CD4-positive, alpha-beta T cell treated with Interleukin-12 subunit alpha and Interleukin-12 subunit beta, for 1 hour (primary cell): ENCODE results near the gene RPS6KA3.
A peak's percentile ranks its signal among the peaks of the same experiment; 100 is the strongest.
"Not testable (repeated sequence)": the region's sequence is repeated elsewhere in the genome, so short reads cannot be mapped to it uniquely, and the experiment has no call there.

ENCODE experiments used
- DNase-seq: peaks from one replicate; pipeline ENCODE4 v3.0.0-alpha.2; 2020

Gene RPS6KA3

DNA sequence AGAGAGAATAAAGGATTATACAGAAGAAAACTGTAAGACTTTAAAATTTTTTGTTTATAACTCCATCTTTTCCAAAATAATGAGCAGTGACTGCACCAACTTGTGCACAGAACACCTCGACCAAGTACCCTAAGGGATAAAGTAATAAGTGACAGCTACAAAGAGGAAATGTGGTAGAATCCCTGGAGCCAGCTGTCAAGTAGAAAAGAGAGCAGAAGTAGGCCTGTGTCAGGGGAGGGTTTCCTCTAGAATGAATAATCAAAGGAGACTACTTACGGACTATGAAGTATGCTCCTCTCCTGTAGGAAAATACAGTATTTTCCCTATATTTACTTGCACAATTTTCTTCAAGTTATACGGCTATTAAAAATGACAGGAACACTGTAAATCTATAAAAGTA is 126.3 kb downstream of the RPS6KA3 start:
- peak; percentile 2 for DNase-seq

DNA sequence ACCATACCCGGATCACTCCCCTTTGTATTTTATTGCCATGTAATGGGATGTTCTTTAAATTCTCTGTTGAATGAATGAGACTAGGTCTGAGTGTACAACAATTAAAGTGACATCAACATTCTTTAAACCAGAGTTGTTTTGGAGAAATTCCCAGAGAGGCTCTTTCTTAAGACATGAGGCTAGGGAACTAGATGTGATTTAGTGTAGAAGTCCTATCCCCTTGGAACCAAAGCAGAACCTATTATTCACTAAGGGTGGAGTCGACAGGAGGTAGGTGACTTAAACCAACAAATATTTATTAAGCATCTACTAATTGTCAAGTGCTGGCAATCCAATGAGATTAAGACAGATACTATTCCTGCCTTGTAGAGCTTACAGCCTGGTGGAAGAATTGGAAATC is 126.7 kb downstream of the RPS6KA3 start:
- no peak for DNase-seq

DNA sequence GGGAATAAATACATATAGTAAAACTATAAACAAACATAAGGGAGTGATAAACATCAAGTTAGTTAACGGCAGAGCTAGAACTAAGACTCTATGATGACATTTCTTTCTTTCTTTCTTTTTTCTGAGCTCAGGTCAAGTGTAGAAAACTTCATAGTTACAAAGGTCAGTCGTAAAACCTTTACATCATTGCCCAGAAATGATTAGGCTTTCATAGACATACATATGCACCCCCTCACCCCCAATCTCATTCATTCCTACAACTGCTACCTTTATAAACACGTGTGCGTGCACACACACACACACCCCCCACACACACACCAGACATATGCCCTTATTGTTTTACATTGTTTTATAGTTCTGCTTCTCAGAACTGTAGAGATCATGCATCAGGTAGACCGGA is 130.8 kb downstream of the RPS6KA3 start:
- no peak for DNase-seq

DNA sequence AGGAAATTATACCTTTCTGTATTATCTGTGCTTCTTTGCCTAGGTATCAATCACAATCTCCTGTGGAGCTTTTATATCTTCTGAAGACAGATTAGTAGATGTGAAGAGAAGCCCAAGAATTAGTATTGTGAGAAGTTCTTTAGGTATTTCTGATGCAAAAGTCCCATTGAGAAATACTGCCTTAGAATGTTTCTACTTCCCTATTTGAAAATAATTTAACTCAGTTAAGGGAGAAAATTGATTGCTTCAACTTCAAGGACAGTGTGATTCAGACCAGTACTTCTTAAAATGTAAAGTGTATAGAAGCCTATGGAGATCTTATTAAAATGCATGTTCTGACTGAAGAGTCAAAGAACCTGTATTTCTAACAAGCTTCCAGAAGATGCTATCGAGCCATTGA is 134.0 kb downstream of the RPS6KA3 start:
- no peak for DNase-seq

DNA sequence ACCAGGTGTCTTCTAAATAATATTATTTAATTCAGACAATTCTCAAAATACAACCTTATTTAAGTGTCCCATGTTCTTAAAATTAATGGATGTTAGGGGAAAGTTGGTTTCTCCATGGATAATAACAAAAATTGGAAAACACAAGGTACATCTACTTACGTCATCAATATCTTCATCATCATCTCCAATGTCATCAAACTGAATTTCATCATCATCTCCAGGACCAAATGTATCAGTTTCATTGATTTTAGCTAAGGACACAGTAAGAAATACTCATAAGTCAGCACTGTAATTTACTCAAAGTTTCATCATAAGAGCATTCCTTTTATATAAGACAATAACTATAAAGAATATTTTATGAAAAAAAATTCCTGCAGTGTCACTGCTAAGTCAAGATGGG is 136.4 kb downstream of the RPS6KA3 start:
- no peak for DNase-seq

DNA sequence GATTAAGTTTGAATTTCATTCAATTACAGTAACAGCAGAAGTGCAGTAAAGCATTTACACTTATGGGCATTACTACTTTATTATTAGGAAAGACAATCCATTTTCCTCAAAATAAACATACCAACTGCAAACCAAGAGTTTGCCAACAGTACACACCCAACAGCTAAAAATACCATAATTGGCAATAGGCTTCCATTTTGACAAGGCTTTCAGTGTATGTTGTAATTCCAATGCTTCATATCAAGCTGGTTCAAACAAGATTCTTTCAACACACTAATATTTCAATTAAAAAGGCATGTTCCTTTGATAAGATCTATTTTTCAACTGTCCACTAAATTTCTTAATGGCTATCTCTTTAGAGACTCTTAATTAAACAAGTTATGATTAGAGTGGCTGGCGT is 137.2 kb downstream of the RPS6KA3 start:
- DNase-seq: no peak

DNA sequence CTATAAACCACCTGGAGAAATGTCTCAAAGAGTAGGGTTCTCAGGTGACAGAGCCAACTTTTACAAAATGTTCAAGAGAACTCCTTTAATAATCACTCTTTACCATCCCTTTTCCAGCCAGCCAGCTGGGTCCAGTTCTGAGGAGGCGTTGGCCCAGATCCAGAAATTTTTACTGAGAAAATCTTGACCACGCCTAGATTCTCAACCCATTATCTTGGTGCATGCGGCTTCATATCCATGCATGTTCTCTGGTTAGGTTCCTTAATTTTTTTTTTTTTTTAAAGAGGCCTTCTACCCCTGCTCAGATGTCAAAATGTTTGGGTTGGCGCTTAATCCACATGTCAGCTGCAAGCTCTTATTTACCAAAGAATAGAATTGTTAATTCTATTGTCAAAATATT is 138.0 kb downstream of the RPS6KA3 start:
- no peak for DNase-seq

DNA sequence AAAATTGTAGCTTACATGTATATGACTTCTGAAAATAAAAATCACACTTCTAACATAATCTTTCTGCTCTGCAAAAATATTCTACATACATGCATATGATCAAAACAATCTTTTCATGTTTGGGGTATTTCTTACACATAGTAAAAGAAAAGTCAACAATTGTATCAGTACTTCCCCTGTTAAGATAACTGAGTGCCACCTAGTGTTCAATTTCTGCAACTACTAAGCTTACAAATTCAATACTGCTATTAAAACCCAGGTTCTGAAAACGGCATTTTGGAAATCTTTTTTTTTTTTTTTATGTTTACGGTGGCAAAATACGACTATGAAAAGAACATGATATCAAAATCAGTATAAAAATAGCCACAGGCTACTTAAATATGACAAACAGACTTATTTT is 139.3 kb downstream of the RPS6KA3 start:
- DNase-seq: peak; percentile 9

DNA sequence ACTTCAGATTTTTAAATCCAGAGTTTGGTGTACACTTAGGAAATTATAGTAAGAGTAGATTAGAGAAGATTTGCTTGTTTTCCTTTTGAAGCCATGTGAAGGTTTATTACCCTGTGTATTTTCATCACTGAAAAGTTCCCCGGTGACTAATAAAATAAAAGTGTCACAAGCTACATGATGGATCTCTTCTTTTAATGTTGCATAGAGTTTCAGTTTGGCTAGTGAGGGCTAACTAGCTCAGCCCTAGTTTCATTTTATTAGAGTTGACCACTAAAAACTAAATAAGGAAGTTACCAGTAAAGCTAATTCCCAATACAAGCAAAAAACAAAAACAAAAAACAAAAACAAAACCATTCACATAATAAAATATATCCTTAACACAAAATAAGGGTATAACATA is 139.9 kb downstream of the RPS6KA3 start:
- not testable (repeated sequence) for DNase-seq

DNA sequence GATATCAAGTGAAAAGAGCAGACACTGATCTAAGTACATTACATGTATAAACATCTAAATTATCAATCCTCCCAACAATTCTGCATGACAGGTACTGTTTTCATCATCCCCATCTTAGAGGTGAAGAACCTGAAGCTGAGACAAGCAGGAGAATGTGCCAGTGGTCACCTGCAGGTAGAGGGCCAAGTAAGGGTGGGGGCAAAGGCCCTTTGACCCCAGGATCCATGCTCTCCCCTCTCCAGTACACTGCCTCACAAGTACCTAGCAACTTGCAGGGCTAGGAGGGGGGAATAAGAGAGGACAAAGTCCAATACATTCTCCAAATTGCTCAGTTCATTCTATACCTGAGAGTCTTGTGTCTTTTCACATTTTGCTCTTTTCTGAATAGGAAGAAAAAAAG is 141.7 kb downstream of the RPS6KA3 start:
- DNase-seq: no peak

DNA sequence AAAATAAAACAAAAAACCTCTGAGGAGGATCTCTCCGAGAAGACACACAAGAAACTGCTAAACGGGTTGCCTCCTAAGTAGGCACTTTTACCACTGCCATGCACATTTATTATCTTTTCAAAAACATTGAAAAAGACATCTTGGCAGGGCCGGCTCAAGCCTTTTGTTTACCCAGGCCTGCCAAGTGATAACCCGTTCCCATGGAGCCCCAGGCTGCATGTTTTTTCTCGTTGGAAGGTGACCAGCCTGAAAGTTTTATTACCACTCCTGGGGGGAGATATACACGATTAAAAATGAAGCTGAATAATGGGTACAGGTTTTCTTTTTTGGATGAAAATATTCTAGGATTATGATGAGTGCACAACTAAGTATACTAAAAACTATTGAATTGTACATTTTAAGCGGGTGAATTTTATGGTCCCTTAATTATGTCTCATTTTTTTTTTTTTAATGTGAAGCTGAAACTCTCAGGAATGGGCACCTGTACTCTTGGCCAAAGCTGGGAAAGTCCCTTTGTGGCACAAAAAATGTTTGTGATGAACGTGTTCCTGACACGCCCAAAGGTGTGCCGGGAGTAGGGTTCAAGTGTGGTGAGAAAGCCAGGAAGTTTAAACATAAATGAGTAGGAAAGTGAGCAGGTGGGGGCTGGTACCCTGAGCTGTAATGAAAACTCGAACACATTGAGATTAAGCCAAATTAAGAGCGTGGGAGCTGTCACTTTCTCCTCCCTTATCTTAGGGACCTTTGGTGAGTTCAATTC is 148.5 kb downstream of the RPS6KA3 start:
- DNase-seq: no peak

DNA sequence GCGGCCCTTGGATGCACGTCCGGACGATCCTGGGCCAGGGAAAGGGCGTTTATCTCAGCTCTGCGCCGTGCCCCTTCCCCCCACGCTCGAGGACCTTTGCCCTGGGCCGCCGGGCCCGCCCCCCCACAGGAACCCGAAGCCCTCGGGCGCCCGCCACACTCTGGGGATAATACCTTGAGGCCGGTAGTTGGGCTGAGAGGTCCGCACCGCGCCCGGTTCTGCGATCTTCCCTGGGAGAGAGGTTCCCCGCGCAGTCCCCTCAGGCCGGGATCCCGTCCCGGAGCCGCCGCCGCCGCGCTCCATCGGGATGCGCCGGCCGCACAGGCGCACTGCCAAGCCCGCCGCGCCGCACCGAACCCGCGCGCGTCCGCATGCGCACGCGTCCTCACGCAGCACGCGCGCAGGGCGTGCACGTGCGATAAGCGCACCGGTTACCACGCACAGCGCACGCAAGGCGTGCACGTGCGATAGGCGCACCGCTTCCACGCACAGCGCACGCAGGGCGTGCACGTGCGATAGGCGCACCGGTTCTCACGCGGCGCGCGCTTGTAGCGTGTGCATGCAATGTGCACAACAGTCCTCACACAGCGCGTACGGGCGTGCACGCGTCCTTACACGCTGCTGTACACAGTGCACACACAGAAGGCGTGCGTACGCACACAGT is 150.0 kb downstream of the RPS6KA3 start, which contains the start of gene MAP7D2:
TSS of gene MAP7D2 (minus strand) at position 331 of the 664 bp plus-strand sequence. CDS start at position 303, 28 bp downstream.
- no peak for DNase-seq

DNA sequence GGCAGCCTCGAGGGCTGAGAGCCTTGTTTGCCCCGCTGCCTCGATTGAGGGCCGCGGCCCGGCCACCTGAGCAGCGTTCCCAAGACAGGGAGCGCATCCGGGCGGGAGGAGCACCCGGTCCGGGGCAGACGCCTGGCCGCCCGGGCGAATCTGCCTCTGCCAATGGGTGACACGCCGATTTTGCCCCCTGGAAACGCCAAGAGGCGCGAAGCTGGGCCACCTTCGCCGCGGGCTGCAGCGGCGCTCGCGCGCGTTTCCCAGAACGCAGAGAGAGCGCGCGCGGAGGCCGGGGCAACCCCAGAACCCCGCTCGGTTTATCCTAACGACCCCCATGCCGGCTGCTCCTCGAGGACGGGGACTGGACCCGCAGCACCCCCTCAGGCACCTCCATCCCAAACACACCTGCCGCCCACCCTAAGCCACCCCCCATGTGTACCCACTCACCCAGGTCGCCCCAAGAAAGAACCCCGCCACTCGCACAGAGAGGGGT is 150.6 kb downstream of the RPS6KA3 start:
- DNase-seq: no peak

DNA sequence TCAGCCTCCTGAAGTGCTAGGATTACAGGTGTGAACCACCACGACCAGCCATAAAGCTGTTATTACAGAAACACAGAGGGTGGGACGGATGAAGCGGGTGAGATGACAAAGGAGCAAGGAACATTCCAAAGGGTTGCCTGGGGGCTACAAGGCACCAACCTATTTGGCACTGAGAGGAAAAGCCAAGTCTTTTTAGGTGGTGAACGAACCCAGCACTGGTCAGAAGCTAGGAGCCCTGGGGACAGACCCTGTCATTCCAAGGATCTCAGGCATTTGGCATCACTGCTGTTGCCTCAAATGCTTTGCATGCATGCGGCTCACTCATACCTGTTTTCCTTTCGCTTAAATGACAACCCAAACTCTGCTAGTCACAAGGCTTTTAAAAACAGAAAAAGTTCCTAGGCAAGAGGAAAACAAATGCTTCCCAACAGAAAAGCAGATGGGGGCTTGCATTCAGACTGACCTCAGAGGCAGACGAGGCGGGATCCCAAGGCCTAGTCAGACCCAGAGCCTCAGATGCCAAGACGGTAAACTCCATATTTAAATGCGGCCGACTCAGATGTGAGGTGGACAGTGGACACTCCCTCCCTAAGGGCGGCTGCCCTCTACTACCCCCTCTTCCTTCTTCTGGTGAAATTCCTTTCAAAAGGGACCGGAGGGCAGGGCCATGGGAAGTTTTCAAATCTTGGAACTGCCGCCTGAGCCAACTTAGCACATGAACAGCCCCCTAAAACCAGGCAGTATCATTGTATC is 154.5 kb downstream of the RPS6KA3 start:
- no peak for DNase-seq

DNA sequence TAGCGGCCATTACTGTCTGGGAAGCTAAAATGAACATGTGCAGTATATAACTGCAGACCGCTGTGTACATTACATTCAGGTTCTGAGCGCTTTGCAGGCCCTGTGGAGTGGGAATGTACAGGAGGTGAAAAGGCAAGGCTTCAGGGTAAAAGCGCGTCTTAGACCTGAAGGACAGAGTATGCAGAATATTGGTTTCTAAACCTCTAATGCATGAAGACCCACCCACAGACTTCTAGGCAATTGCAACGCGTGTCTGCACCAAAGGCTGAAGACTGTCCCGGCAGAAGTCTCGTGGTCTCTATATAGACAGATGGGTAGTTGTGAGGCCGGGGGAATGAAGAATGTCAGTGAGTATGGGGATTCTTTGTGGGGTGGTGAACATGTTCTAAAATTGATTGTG is 155.4 kb downstream of the RPS6KA3 start:
- DNase-seq: no peak

DNA sequence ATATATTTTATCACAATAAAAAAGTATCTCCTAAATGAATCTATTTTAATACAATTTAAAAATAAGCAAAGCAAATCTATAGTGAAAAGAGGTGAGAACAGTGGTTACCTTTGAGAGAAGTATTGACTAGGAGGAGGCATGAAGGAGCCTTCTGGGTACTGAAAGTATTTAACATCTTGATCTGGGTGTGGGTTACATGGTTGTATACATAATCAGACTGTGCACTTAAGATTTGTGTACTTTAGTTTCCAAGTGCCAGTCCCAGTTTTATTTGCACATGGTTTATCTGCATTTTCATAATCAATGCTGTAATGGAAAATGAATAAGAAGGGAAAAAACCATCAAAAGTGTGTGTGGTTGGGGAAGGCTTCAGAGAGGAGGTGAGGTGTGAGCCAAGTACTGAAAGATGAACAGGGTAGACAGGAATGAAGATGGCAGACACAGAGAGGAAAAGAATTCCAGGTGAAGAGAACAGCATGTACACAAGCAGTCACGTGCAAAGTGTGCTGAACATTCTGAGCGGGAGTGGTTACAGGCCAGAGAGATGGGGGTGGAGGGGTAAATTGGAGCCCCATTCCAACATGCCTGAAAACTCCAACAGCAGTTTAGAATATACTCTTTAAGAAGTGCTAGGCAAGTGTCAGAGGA is 164.7 kb downstream of the RPS6KA3 start:
- no peak for DNase-seq
